Measurements from ENCODE around the gene ZC3H13. TPM values are rescaled to one million over a fixed set of nuclear protein-coding genes. Genes with fewer than 3 reads are reported as not detected.

The ZC3H13 gene
- total and polyA plus RNA-seq, 2 of the 8 experiments (the other 6 are each of a cell fraction or from before 2014, with no cell fraction given), result 5.1 to 57.8 TPM

- no peak for TF ChIP-seq RXRA (IDR thresholded peaks at IDR 0.05; ENCODE audit: insufficient read depth, low read depth, low read length)
Measured at GRCh38 chr13:45940061-45940460, 112.5 kb downstream of the ZC3H13 start (continued).

All from H1 (cell line).